Vagina (tissue), 2 donors: ENCODE measurements around the gene MRPL34.

Experiments
- CTCF ChIP-seq, 3 experiments: fragments of 450-650 bp in 2 of 3; fragments of 200-600 bp in 1 of 3; sonication (generic) in 1 of 3; IDR thresholded peaks; one replicate each; pipeline ENCODE4 v1.5.1; 2017 to 2019; ENCODE audit warnings: antibody characterized with exemption in 3 of 3, mild to moderate bottlenecking in 2 of 3, moderate library complexity in 2 of 3
- POLR2A ChIP-seq, 2 donors: fragments of 450-650 bp; IDR thresholded peaks; one replicate each; pipeline ENCODE4 v1.6.1; 2017; ENCODE audit warnings: antibody characterized with exemption in 2 of 2, mild to moderate bottlenecking in 2 of 2, moderate library complexity in 2 of 2

- TF ChIP-seq CTCF (IDR thresholded peaks at IDR 0.05): no peak
- no peak for TF ChIP-seq POLR2A (IDR thresholded peaks at IDR 0.05)
Observed at GRCh38 chr19:17296273-17296672, 9.4 kb upstream of the MRPL34 start.
